Right cardiac atrium (tissue), 5 donors: ENCODE results near the gene LMF2. TPM values are rescaled to one million over a fixed set of nuclear protein-coding genes. Genes with fewer than 3 reads are reported as not detected.

Source experiments
- ATAC-seq, 2 donors: fragments of 200-7000 bp; cut with Tn5 transposase; one replicate each; pipeline versions ENCODE4 v1.8.0 to v1.9.1; 2020; ENCODE audit warnings: moderate library complexity in 2 of 2, mild to moderate bottlenecking in 1 of 2
- DNase-seq, 3 donors: peaks; one replicate each; pipeline ENCODE4 v3.0.0-alpha.2; 2020
- H3K27ac ChIP-seq: one replicate; pipeline ENCODE4 v1.5.1; 2013; ENCODE audit warnings: mild to moderate bottlenecking, low read length, control low read depth, moderate library complexity
- H3K27me3 ChIP-seq: one replicate; pipeline ENCODE4 v1.6.1; 2013; ENCODE audit not compliant: control insufficient read depth, insufficient read depth
- H3K4me1 ChIP-seq: one replicate; pipeline ENCODE4 v1.6.1; 2013; ENCODE audit warnings: low read length; ENCODE audit not compliant: control insufficient read depth, insufficient read depth
- H3K4me3 ChIP-seq: one replicate; pipeline ENCODE4 v1.5.1; 2013; ENCODE audit warnings: low read length, control low read depth
- H3K9me3 ChIP-seq: one replicate; pipeline ENCODE4 v1.6.1; 2013; ENCODE audit warnings: low read length; ENCODE audit not compliant: control insufficient read depth
- WGBS: extraction: QIAGEN DNeasy Blood & Tissue Kit; methylation state at CpG from one replicate; pipeline ENCODE4 v1.1.7; 2013; 5-methylcytosine and 5-hydroxymethylcytosine counted together
- intact Hi-C, 4 donors: fragments of 100-400 bp; cut with DNase I; formaldehyde crosslinking; loops; one replicate each; pipeline versions ENCODE4 v1.11.0 to v1.14.0; 2022 to 2023
- polyA plus RNA-seq: library from polyadenylated mRNA; stranded (reverse); fragments of 200-250 nt; gene quantifications from one replicate; pipeline ENCODE4 v1.2.3, GENCODE V29; 2013
- total RNA-seq, 4 donors: library from RNA; stranded (reverse); fragmentation: NEBNext Ultra II Directional; extraction: Animal tissue kit (Norgen Biotek cat#: 25700); gene quantifications; one replicate each; pipeline ENCODE4 v1.2.1, GENCODE V29; 2021
- donor health status: healthy with polysubstance abuse.
- donor health status: DM: no; HTN: yes; CAD: no.
- donor health status: DM: no; HTN: no; CAD: no.
- donor health status: DM: no; HTN: yes; CAD: no; lungs with severe emphysema.
- donor health status: DM: yes; HTN: yes; CAD: no.

LMF2 gene
- total and polyA plus RNA-seq, 5 donors = 29.0 to 33.7 (median 33.1) TPM

GRCh38 chr22:50456466-50457234 lies 50.9 kb downstream of the LMF2 start:
- no peak for ATAC-seq

GRCh38 chr22:50456026-50456425 lies 51.5 kb downstream of the LMF2 start:
- H3K4me1 ChIP-seq = no peaks in the 10 kb centered on the region
- no peak overlapping the region for H3K4me3 ChIP-seq
- intact Hi-C loops = no loop called here
- ATAC-seq = no peak
- no peak overlapping the region for H3K27ac ChIP-seq
- no peaks in the 10 kb centered on the region for H3K27me3 ChIP-seq
- WGBS = 94% methylated on average over 11 of the region's 11 CpGs
- no peaks in the 10 kb centered on the region for H3K9me3 ChIP-seq
- DNase-seq = no peak

More at GRCh38 chr22:50456466-50457234, 50.9 kb downstream of the LMF2 start:
- no peak for DNase-seq
- no peak overlapping the region for H3K27ac ChIP-seq
- intact Hi-C loops = no loop called here
- no peak overlapping the region for H3K4me3 ChIP-seq
- no peaks in the 10 kb centered on the region for H3K4me1 ChIP-seq
- 83% methylated on average over 34 of the region's 34 CpGs for WGBS
- H3K9me3 ChIP-seq = no peaks in the 10 kb centered on the region
- H3K27me3 ChIP-seq = no peaks in the 10 kb centered on the region

GRCh38 chr22:50455201-50455600 lies 52.3 kb downstream of the LMF2 start:
- no peaks in the 10 kb centered on the region for H3K9me3 ChIP-seq
- H3K4me3 ChIP-seq = no peak overlapping the region
- WGBS = 95% methylated on average over 18 of the region's 18 CpGs
- no peak overlapping the region for H3K27ac ChIP-seq
- no peak for ATAC-seq
- H3K4me1 ChIP-seq = no peaks in the 10 kb centered on the region
- intact Hi-C loops = no loop called here
- DNase-seq = no peak
- no peaks in the 10 kb centered on the region for H3K27me3 ChIP-seq

GRCh38 chr22:50454556-50455075 lies 52.9 kb downstream of the LMF2 start:
- Histone ChIP-seq H3K27me3 (no peaks in the 10 kb centered on the region), H3K4me1 (no peaks in the 10 kb centered on the region), H3K9me3 (no peaks in the 10 kb centered on the region), H3K27ac (no peak overlapping the region), H3K4me3 (no peak overlapping the region)
- WGBS = 95% methylated on average over 27 of the region's 27 CpGs
- ATAC-seq (no peak), DNase-seq (no peak)
- intact Hi-C loops = no loop called here

Other genes starting within 250 kb of the LMF2 start
- 10 to 100 TPM; 10.5 to 14.8 (median 11.2) TPM for gene MAPK12, start 246.0 kb downstream of the LMF2 start, total RNA-seq
- gene MAPK12, start 246.0 kb downstream of the LMF2 start, polyA plus RNA-seq = 15.2 TPM
- 1 to 10 TPM; 6.4 to 7.9 (median 7.4) TPM for gene MAPK11, start 237.3 kb downstream of the LMF2 start, total RNA-seq
- gene MAPK11, start 237.3 kb downstream of the LMF2 start, polyA plus RNA-seq = 8.8 TPM
- gene PLXNB2, start 200.1 kb downstream of the LMF2 start, total RNA-seq = 100 to 1,000 TPM in 1 of 4 donors, 10 to 100 TPM in 3; 80.7 to 110 (median 90.6) TPM
- 60.0 TPM for gene PLXNB2, start 200.1 kb downstream of the LMF2 start, polyA plus RNA-seq
- 1 to 10 TPM; 2.0 to 3.1 (median 2.5) TPM for gene DENND6B, start 180.7 kb downstream of the LMF2 start, total RNA-seq
- 2.4 TPM for gene DENND6B, start 180.7 kb downstream of the LMF2 start, polyA plus RNA-seq
- 10 to 100 TPM; 40.1 to 50.2 (median 44.6) TPM for gene PPP6R2, start 164.4 kb downstream of the LMF2 start, total RNA-seq
- 36.2 TPM for gene PPP6R2, start 164.4 kb downstream of the LMF2 start, polyA plus RNA-seq
- 10 to 100 TPM; 50.3 to 54.8 (median 53.9) TPM for gene SBF1, start 32.7 kb downstream of the LMF2 start, total RNA-seq
- gene SBF1, start 32.7 kb downstream of the LMF2 start, polyA plus RNA-seq = 39.2 TPM
- gene ADM2, start 26.2 kb downstream of the LMF2 start, total RNA-seq = under 1 TPM in 2 of 4 donors, not detected in 2; 0.11 to 0.32 TPM
- gene ADM2, start 26.2 kb downstream of the LMF2 start, polyA plus RNA-seq = 0.05 TPM
- not detected for gene MIOX, start 20.8 kb downstream of the LMF2 start, total RNA-seq
- gene MIOX, start 20.8 kb downstream of the LMF2 start, polyA plus RNA-seq = not detected
- 10 to 100 TPM; 23.3 to 35.0 (median 28.6) TPM for gene NCAPH2, start 522 bp upstream of the LMF2 start, total RNA-seq
- 29.1 TPM for gene NCAPH2, start 522 bp upstream of the LMF2 start, polyA plus RNA-seq
- 1 to 10 TPM in 2 of 4 donors, not detected in 2; 1.4 to 2.2 TPM for gene SCO2, start 17.9 kb upstream of the LMF2 start, total RNA-seq
- not detected for gene SCO2, start 17.9 kb upstream of the LMF2 start, polyA plus RNA-seq
- 10 to 100 TPM; 14.6 to 35.5 (median 19.3) TPM for gene TYMP, start 22.3 kb upstream of the LMF2 start, total RNA-seq
- gene TYMP, start 22.3 kb upstream of the LMF2 start, polyA plus RNA-seq = 18.5 TPM
- under 1 TPM in 3 of 4 donors, not detected in 1; 0.08 to 0.14 (median 0.09) TPM for gene KLHDC7B, start 38.2 kb upstream of the LMF2 start, total RNA-seq
- gene KLHDC7B, start 38.2 kb upstream of the LMF2 start, polyA plus RNA-seq = not detected
- not detected for gene SYCE3, start 55.2 kb upstream of the LMF2 start, total RNA-seq
- not detected for gene SYCE3, start 55.2 kb upstream of the LMF2 start, polyA plus RNA-seq
- 100 to 1,000 TPM; 236 to 290 (median 263) TPM for gene CPT1B, start 70.7 kb upstream of the LMF2 start, total RNA-seq
- 217 TPM for gene CPT1B, start 70.7 kb upstream of the LMF2 start, polyA plus RNA-seq
- 10 to 100 TPM; 33.9 to 63.4 (median 42.7) TPM for gene CHKB, start 75.1 kb upstream of the LMF2 start, total RNA-seq
- gene CHKB, start 75.1 kb upstream of the LMF2 start, polyA plus RNA-seq = 44.5 TPM
- gene MAPK8IP2, start 93.1 kb upstream of the LMF2 start, total RNA-seq = under 1 TPM; 0.28 to 0.47 (median 0.38) TPM
- 0.57 TPM for gene MAPK8IP2, start 93.1 kb upstream of the LMF2 start, polyA plus RNA-seq
- gene ARSA, start 120.5 kb upstream of the LMF2 start, total RNA-seq = 10 to 100 TPM; 30.3 to 37.0 (median 32.2) TPM
- 35.6 TPM for gene ARSA, start 120.5 kb upstream of the LMF2 start, polyA plus RNA-seq
- 10 to 100 TPM; 18.7 to 28.9 (median 27.0) TPM for gene SHANK3, start 165.1 kb upstream of the LMF2 start, total RNA-seq
- gene SHANK3, start 165.1 kb upstream of the LMF2 start, polyA plus RNA-seq = 20.1 TPM
- 1 to 10 TPM in 1 of 4 donors, under 1 TPM in 3; 0.38 to 1.2 (median 0.72) TPM for gene ACR, start 230.5 kb upstream of the LMF2 start, total RNA-seq
- gene ACR, start 230.5 kb upstream of the LMF2 start, polyA plus RNA-seq = 0.41 TPM